NCI-H510A treated with DMSO at 0.1 percent for 48 hours (cell line): ENCODE results near the gene CREG2.
"Not testable (repeated sequence)": the region's sequence is repeated elsewhere in the genome, so short reads cannot be mapped to it uniquely, and the experiment has no call there.

ENCODE experiments used
- DNase-seq: peaks from one replicate; lab custom pipeline; 2025; lab: John Stamatoyannopoulos, UW

The CREG2 gene

GRCh38 chr2:101346909-101347308 lies 40.4 kb downstream of the CREG2 start:
- no peak for DNase-seq

DNA sequence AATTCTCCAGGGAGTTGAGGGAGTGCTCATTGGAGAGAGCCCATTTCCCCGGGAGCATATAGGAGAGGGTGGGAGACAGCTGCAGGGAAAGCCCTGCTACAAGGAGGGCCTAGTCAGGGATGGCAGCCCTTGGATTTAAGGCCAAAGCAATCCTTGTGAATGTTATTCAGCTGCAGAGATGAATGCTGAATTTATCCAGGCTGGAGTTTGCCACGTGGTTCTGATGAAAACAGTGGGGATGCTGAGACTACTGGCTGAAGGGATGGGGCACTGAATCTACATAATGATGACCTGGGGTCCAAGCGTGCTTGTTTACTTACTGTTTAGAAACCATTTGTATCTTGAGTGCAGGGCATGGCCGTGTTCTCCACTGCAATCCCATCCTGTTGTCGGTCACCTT lies 43.2 kb downstream of the CREG2 start:
- no peak for DNase-seq

- no peak for DNase-seq
These were observed 44.7 kb downstream of the CREG2 start for GRCh38 chr2:101342625-101343008.

DNA sequence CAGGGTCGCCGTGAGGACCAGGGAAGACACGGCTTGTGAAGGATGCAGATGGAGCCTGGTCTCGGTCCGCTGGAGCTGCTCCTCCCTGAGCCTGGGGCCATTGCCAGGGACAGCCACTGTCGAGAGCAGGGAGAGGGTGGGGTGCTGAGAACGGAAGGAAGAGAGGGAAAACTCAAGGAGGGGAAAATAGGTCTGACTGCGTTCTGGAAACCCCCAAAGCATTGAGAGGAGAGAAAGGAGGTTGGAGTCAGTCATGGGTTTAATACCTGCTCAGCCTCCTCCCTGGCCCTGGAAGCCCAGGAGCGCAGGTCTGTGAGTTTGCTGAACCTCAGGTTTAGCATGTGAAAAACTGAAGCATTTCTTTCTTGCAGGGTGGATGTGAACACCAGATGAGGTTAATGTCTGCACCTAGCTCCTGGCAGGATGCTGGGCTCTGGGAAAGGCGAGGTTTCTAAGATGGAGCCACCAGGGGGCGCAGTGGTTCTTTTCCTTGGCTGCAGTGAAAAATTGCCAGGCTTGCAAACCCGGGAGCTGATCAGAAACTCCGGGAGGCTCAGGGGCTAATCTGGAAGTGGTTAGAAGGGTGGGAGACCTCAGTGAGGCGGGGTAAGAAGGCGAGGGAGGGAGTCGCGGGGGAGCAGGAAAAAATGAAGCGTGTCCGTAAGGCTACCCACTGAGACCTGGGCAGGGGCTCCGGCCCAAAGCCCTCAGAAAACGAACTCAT lies 45.2 kb downstream of the CREG2 start:
- peak; percentile 49 for DNase-seq

DNA sequence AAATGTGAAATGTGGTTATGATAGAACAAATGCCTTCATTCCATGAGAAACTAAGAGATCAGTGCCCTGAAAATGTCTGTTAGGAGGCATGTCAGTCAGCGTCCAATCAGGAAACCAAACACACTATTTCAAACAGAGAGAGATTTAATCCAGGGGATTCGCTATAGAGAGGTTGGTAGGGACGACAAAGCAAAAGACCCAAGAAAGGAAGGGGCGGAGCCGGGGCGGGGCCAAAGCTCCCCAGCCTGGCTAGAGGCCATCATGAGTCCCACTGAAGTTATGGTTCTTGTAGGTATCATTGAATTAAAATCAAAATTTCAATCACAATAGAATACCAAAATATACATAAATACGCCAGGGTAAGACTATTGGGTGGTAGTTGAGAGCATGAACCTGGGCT lies 45.9 kb downstream of the CREG2 start:
- no peak for DNase-seq

GRCh38 chr2:101340141-101340551 lies 47.2 kb downstream of the CREG2 start:
- DNase-seq: no peak

DNA sequence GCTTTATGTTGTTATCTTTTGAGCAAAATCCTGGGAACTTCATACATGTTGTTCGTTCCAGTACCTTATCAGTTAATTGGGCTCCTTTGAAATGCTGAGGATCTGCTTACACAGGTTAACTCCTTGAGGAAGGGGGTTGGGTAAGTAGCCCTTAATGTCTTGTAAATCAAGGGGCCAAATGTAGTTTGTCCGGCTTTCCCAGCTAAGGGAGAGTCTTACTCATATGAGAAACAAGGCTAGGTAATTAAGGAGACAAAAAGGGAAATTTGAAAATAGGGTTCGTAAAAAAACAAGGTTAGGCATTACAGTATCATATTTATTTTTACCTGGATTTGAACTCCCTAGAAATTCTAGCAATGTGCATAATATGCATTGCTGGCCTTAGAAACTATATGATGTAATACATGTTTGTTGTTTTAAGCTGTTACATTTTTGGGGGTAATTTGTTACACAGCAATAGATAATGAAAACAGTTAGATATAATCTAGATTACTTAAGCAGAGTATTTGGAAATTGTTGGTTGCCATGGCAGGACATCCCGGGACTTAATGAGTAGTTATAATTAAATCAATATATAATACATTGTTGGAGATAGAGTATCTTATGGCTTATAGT lies 47.9 kb downstream of the CREG2 start:
- DNase-seq: no peak

DNA sequence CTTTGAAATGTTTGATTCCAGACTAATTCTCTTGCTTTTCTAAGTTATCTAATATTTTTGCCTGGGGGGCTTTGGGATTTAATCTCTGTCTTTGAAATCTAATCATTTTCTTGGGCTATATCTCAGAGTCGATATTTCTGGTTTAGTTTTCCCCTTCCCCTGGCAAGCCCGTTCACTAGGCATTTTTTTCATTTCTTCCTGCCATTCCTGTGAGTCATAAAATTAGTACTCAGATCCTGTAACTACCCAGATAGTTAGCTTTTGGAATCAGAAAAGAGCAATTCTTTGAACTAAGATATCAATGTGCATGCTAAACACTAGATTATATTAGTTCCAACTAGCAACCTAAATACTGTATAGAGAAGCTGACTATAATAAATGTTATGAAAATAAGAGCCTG lies 49.4 kb downstream of the CREG2 start:
- no peak for DNase-seq

- no peak for DNase-seq
These were observed 54.2 kb downstream of the CREG2 start for GRCh38 chr2:101332885-101333766.

DNA sequence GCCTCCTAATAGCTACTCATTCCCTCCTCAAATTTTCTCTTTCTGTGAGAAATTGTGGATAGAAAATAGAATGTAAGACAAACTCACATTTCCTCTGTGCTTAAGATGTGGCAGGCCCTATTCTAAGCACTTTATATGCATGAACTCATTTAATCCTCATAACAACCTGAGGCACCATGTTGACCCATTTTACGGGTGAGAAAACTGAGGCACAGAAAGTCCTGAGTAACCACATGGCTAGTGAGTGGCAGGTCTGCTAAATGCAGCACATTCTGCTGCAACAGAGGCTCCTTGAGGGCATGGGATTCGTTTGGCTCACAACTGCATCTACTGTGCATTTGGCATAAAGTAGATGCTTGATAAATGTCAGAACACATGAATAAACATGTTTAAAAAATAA lies 56.1 kb downstream of the CREG2 start:
- DNase-seq: no peak

DNA sequence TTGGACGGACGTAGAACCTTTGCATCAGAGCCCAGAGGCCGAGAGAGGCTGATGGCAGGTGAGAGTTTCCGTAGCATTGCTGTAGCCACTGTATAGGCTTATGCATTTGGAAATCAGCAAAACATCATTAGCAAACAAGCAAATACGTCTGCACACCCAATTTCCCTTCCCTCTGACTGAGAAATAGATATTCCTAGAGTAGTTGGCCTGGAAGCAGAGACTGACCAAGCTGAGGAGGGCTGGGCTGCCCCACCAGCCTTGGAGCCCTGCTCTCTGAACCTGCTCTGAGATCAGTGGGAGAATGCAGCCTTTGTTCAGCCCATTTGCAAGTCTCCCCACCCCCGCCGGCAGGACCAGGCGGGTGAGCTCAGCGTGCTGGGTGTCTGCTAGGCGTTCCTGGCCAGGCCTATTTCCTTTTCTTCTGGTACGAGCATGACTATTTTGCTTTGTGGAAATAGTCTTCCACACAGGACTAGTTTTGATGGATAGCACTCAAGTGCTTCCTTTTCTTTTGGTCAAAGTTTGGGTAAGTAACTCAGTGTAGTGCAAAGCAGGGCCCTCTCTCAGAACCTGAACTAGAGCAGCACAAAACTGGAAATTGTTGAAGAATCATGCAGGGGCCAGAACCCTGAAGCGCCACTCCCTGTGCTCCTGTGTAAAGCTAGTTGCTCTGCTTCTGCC lies 56.9 kb downstream of the CREG2 start:
- DNase-seq: no peak

DNA sequence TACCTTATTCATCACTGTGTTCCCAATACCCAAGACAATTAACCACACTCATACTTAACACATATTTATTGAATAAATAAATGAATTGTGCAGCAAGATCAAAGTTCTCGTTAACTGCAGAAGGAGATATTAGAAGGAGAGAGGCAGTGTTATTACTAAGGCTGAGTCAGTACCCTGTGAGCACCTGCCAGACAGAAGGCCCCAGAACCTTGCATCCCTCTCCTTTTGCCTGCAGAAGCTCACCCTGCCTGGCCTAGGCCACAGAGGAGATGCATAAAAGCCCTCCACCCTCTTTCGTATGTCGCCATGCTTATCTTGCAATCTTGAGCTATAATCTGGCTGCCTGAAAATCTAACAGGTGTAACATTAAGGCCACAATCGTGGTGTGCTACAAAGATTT lies 58.3 kb downstream of the CREG2 start:
- no peak for DNase-seq

GRCh38 chr2:101328474-101329007 lies 58.8 kb downstream of the CREG2 start:
- DNase-seq: peak; percentile 14

DNA sequence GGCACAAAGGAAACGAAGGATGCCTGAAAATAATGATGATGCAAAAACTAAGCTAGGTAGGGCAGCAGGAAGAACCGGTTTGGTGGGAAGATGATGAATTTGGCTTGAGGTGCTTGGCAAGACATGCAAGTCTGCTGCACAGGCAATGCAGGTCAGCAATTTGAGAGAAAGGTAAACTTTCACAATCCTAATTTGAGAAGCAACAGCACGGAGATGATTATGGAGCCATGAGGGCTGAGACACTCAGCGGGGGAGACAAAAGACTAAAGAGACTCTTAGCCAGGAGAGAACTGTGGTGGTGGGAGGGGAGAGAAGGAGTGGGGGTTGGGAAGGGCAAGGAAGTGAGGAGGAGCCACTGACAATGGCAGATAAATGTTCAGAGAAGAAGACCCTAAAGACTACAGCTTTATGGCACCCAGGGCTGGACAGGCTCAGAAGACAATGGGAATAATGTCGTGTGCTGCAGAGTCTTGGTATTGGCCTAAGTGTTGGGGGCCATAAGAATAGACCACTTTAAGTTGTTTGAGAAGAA lies 59.4 kb downstream of the CREG2 start:
- DNase-seq: peak; percentile 83

- DNase-seq: no peak
These were observed 61.9 kb downstream of the CREG2 start for GRCh38 chr2:101325425-101325824.

GRCh38 chr2:101316568-101316967 lies 70.7 kb downstream of the CREG2 start:
- not testable (repeated sequence) for DNase-seq

DNA sequence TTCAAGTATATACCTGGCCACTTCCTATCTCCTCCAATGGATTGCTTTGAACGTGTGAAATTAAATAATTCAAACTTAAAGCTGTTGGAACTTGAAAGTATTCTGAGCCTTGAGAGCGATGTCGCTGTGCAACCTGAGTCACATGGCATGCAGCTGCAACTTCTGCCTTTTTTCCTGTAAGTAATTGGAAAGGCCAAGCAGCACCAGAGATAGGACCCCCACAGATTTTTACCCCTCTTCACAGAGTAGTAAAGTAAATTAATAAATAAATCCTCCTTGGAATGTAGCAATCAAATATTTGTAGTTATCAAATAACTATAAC lies 75.6 kb downstream of the CREG2 start:
- no peak for DNase-seq

GRCh38 chr2:101310834-101311695 lies 76.2 kb downstream of the CREG2 start:
- no peak for DNase-seq

GRCh38 chr2:101310090-101310833 lies 77.0 kb downstream of the CREG2 start:
- no peak for DNase-seq
